HG03025 (cell line): ENCODE results near the gene BTBD9.

ENCODE experiments used
- ATAC-seq: cut with Tn5 transposase; IDR thresholded peaks from one replicate; pipeline ENCODE4 v1.9.1; 2021; ENCODE audit warnings: mild to moderate bottlenecking, moderate library complexity; ENCODE audit not compliant: unreplicated experiment, low FRiP score

The BTBD9 gene

GRCh38 chr6:38271081-38271480 is 368.6 kb downstream of the BTBD9 start:
- ATAC-seq = no peak

GRCh38 chr6:38270367-38270766 is 369.4 kb downstream of the BTBD9 start:
- no peak for ATAC-seq

GRCh38 chr6:38269461-38270172 is 370.1 kb downstream of the BTBD9 start:
- ATAC-seq = no peak

DNA sequence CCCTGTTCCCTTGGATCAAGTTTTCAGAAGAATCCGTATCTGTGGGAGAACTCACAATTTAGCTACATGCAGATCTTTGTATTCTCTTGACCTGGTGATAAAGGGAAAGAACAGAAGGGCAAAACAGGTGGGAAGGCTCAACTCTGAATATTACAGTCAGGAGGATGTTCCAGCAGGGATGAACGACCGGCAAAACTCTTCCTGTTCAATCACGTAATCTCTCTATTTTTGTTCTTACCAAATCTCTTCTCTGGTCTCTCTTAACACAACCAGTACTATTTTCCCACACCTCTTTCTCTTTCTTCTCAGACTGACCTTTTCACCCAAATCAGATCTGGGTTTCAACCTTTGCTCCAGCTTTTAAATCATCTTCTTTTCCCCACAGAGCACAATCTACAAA is 371.4 kb downstream of the BTBD9 start:
- no peak for ATAC-seq

GRCh38 chr6:38266921-38267354 is 372.8 kb downstream of the BTBD9 start:
- no peak for ATAC-seq

DNA sequence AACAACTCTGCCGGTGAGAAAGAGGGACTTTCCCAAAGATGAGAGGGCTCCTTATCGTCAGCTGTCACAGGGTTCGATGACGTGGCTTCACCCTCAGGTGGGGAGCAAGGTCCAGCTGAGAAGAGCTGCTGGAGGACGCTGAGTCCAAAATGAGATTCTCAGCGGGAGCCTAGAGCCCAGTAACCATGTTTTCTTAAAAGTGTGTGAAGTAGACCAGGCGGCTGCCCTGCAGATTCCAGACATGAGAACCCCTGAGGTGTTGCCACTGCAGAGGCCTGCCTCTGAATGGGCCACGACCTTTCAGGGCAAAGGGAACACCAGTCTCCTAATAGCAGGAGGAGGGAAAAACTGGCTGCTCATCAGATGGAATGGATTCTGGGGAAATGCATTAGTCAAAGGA is 375.1 kb downstream of the BTBD9 start:
- no peak for ATAC-seq

GRCh38 chr6:38262609-38263008 is 377.1 kb downstream of the BTBD9 start:
- ATAC-seq = no peak

- ATAC-seq = no peak
Measured at GRCh38 chr6:38262026-38262425, 377.7 kb downstream of the BTBD9 start.

DNA sequence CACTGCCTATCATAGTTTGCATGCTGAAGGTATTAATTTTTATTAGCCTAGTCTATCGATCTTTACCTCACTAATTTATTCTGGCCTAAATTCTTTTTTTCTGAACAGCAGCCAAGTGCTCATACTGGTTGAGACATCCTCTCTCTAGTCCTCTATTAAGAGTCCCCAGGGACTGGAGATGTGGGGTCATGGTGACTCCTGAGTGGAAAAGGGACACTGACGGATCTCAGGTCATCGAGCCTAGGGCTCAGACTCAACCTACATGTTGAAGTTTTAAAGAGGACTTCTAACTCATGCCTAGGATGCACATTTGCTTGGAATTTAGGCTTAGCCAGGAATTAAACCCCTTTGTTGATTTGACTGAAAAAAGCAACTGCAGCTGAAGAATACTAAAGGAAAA is 378.1 kb downstream of the BTBD9 start:
- ATAC-seq = no peak

- ATAC-seq = no peak
Measured at GRCh38 chr6:38259736-38260135, 380.0 kb downstream of the BTBD9 start.

DNA sequence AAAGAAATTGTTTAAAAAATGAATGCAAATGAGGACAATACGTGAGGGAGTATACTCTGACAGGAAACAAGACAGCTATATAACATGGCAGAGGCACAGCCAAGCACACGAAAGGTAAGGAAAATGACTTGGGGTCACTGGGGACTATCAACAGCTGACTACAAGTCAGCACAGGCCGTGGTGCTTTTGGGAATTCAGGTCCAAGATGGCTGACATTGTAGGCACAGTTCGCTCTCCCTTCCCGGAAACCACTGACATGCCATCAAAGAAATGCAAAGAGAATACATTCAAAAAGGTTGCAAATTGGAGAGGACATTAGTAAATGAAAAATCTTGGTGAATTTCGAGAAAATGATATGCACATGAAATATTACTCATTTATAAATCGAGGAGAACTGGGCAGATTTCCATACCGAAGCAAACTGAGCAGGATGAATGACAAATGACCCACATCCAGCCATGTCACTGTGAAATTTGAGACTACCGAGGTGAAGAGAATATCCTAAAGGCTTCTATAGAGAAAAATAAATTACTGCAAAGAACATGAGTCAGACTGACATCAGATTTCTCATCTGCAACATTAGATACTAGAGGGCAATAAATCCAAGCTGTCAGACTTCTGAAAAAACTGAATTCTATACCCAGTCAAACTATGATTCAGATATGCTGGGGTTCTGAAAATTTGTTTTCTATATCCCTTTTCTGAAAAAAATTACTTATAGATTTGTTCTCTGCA is 391.1 kb downstream of the BTBD9 start:
- ATAC-seq = no peak

DNA sequence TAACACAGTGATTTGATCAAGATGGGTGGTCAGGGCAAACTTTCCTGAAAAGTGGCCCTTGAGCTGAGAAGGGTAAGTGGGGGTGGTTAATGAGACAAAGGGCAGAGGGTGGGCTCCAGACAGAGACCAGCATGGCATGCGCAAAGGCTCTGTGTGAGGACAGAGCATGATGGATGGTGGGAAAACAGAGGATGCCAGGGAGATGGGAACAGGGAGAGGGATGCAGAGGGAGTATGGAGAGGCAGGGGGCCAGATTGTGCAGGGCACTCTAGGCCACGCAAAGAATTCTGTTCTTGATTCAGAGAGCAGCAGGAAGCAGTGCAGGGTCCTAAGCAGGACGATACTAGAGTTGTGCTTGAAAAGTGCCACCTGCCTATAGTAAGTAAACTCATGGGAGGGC is 394.4 kb downstream of the BTBD9 start:
- no peak for ATAC-seq

GRCh38 chr6:38244869-38245268 is 394.9 kb downstream of the BTBD9 start:
- ATAC-seq = no peak

DNA sequence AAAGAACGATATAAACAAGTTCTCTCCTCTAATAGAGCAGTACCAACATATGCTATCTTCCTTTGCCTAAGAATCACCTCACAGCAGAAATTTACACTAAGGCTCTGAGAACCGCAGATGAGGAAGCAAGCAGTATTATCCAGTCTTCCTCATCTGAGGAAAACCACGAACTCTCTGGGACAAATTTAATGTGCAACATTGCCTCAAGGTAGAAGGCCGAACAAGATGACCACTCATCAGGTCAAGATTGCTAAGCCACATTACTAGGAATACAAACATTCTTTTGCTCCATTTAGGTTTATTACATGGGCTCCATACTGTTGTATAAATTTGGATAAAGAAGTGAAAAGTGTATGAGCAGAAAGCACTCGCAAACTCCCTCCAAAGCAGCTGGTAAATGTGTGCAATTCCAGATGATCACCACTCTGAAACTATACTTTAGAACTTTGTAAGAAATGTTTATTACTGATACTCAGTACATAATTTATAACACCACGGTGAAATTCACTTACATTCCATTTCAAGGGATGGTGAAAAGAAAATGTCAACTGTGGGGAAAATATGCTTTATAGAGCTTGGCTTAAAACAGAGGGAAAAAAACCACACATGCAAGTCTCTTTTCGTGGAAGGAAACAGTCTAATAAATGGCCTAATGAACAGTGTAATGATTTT is 398.4 kb downstream of the BTBD9 start:
- no peak for ATAC-seq

DNA sequence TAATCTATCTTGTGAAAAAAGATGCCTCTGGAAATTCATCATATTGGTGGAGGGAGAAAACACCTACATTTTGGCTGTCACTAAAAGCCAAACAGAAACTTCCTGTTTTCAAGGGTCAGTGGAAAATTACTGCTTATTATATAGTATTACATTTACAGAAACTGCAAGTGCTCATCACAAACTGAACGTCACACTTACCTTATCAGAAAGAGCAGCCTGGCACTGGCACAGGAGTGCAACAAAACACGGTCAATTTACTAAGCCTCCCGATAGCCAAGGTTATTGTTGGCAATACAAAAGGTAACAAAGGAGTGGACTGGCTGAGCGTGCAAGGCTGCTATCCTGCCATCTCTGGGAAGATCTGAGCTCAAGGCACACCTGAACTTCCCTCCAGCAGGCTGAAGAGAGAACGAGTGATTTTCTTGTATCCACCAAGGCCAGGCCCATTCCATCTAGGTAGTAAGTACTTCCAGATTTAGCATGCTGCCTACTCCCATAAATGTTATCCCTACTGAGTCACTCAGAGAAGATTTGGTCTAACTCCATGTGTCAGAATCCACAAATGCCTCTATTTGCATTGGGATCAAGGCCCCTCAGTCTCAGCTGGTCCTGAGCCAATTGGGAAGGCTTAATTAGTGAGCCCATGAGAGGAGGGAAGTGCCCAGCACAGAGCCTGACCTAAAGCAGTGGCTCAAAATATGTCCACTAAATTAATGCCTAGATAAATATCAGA is 399.8 kb downstream of the BTBD9 start:
- no peak for ATAC-seq

- ATAC-seq = no peak
Measured at GRCh38 chr6:38236631-38237030, 403.1 kb downstream of the BTBD9 start.

- peak; percentile 64 for ATAC-seq
Measured at GRCh38 chr6:38234934-38235682, 404.6 kb downstream of the BTBD9 start.

GRCh38 chr6:38234141-38234540 is 405.6 kb downstream of the BTBD9 start:
- ATAC-seq = no peak

GRCh38 chr6:38233161-38233791 is 406.5 kb downstream of the BTBD9 start:
- no peak for ATAC-seq

GRCh38 chr6:38225766-38226165 is 414.0 kb downstream of the BTBD9 start:
- ATAC-seq = no peak
